A549 (cell line): ENCODE data around the gene ENHO. TPM values are rescaled to one million over a fixed set of nuclear protein-coding genes. Genes with fewer than 3 reads are reported as not detected.

Source experiments
- ATAC-seq, 2 experiments: fragments of 200-7000 bp in 1 of 2; fragments of >200 bp in 1 of 2; cut with Nextera tagmentation in 1 of 2; cut with Tn5 transposase in 1 of 2; 3 replicates each; pipeline versions ENCODE4 v1.8.0 to v1.9.1; 2018 to 2020; ENCODE audit warnings: mild to moderate bottlenecking in 1 of 2, moderate library complexity in 1 of 2
- CTCF ChIA-PET: fragments of 300-600 bp; sonication (Branson Sonifier 250); formaldehyde crosslinking; extraction: SDS; loops from one replicate; lab custom pipeline; 2021; ENCODE audit warnings: antibody characterized with exemption, inconsistent platforms; lab: Yijun Ruan, JAX
- POLR2A ChIA-PET: fragments of 350-600 bp; formaldehyde crosslinking; extraction: SDS; loops from one replicate; lab custom pipeline; 2021; ENCODE audit warnings: antibody characterized with exemption, inconsistent platforms; lab: Yijun Ruan, JAX
- DNase-seq, 2 experiments: peaks; one replicate each; pipeline versions ENCODE4 v3.0.0 to v3.0.0-alpha.2; 2011 to 2016; ENCODE audit warnings: low read depth in 1 of 2, low spot score in 1 of 2
- FAIRE-seq: peaks from 2 replicates; lab custom pipeline; 2011; peaks lifted over from hg19 to GRCh38; lab: Jason Lieb, UNC
- H3K27ac ChIP-seq, 2 experiments: fragments of >200 bp; sonication (Bioruptor Twin); formaldehyde crosslinking; 3 replicates each; pipeline ENCODE4 v1.5.1; 2016 to 2017
- H3K4me1 ChIP-seq: fragments of >200 bp; sonication (Bioruptor Twin); formaldehyde crosslinking; 3 replicates; pipeline ENCODE4 v1.6.1; 2016
- H3K4me2 ChIP-seq: fragments of >200 bp; sonication (Bioruptor Twin); formaldehyde crosslinking; 3 replicates; pipeline ENCODE4 v1.6.1; 2016
- H3K4me3 ChIP-seq: fragments of >200 bp; sonication (Bioruptor Twin); formaldehyde crosslinking; 3 replicates; pipeline ENCODE4 v1.5.1; 2016
- H3K9me3 ChIP-seq: fragments of >200 bp; sonication (Bioruptor Twin); formaldehyde crosslinking; 3 replicates; pipeline ENCODE4 v1.6.1; 2016
- BHLHE40 ChIP-seq: IDR thresholded peaks from 2 replicates; pipeline ENCODE4 v1.6.1; 2012; ENCODE audit warnings: low read depth, low read length, inconsistent platforms
- CBX2 ChIP-seq: fragments of 200-600 bp; sonication (generic); IDR thresholded peaks from 2 replicates; pipeline ENCODE4 v1.6.1; 2016; ENCODE audit warnings: low read depth, mild to moderate bottlenecking, borderline replicate concordance
- CHD4 ChIP-seq: fragments of 200-600 bp; sonication (generic); IDR thresholded peaks from 2 replicates; pipeline ENCODE4 v1.6.1; 2016; ENCODE audit warnings: antibody characterized with exemption, mild to moderate bottlenecking, borderline replicate concordance
- CTCF ChIP-seq: fragments of >200 bp; sonication (Bioruptor Twin); formaldehyde crosslinking; IDR thresholded peaks from 3 replicates; pipeline ENCODE4 v1.5.1; 2016
- EHMT2 ChIP-seq: fragments of 200-600 bp; sonication (generic); IDR thresholded peaks from 2 replicates; pipeline ENCODE4 v1.6.1; 2016; ENCODE audit warnings: antibody characterized with exemption, low read depth, mild to moderate bottlenecking, moderate library complexity
- ELK1 ChIP-seq: fragments of 150-350 bp; IDR thresholded peaks from 2 replicates; pipeline ENCODE4 v1.6.1; 2014; ENCODE audit warnings: low read depth, mild to moderate bottlenecking, low read length
- ESRRA ChIP-seq: fragments of 150-350 bp; IDR thresholded peaks from 2 replicates; pipeline ENCODE4 v1.6.1; 2014; ENCODE audit warnings: mild to moderate bottlenecking, low read length, borderline replicate concordance
- HDAC2 ChIP-seq: fragments of 200-600 bp; sonication (generic); IDR thresholded peaks from 2 replicates; pipeline ENCODE4 v1.6.1; 2016
- HES2 ChIP-seq: fragments of >200 bp; sonication (Bioruptor Twin); formaldehyde crosslinking; IDR thresholded peaks from 2 replicates; pipeline ENCODE4 v1.6.1; 2016
- HMGXB4 ChIP-seq: fragments of 250-450 bp; sonication (Bioruptor Pico); IDR thresholded peaks from 2 replicates; pipeline ENCODE4 v1.5.0; 2021; ENCODE audit warnings: mild to moderate bottlenecking, moderate library complexity, borderline replicate concordance
- JUN ChIP-seq, 2 experiments: fragments of >200 bp; sonication (Bioruptor Twin); formaldehyde crosslinking; IDR thresholded peaks; 2 replicates in 1 of 2; 3 replicates in 1 of 2; pipeline ENCODE4 v1.6.1; 2016 to 2017
- JUNB ChIP-seq: fragments of >200 bp; sonication (Bioruptor Twin); formaldehyde crosslinking; IDR thresholded peaks from 2 replicates; pipeline ENCODE4 v1.6.1; 2016
- KDM1A ChIP-seq: fragments of 200-600 bp; sonication (generic); IDR thresholded peaks from 2 replicates; pipeline ENCODE4 v1.6.1; 2016; ENCODE audit warnings: low read depth, mild to moderate bottlenecking
- KDM5A ChIP-seq: fragments of 200-600 bp; sonication (generic); IDR thresholded peaks from 2 replicates; pipeline ENCODE4 v1.6.1; 2016; ENCODE audit warnings: antibody characterized with exemption, mild to moderate bottlenecking
- NFE2L2 ChIP-seq: fragments of 150-350 bp; conservative IDR thresholded peaks from 2 replicates; pipeline ENCODE4 v1.6.1; 2014; ENCODE audit warnings: low read length
- RCOR1 ChIP-seq: fragments of 150-350 bp; IDR thresholded peaks from 2 replicates; pipeline ENCODE4 v1.6.1; 2014; ENCODE audit warnings: antibody characterized with exemption, low read length, low read depth
- REST ChIP-seq: fragments of 200-600 bp; sonication (generic); IDR thresholded peaks from 2 replicates; pipeline ENCODE4 v1.6.1; 2016; ENCODE audit warnings: antibody characterized with exemption, mild to moderate bottlenecking, moderate library complexity
- RFX5 ChIP-seq: fragments of 450-650 bp; IDR thresholded peaks from 2 replicates; pipeline ENCODE4 v1.7.1; 2014; ENCODE audit warnings: antibody characterized with exemption, mild to moderate bottlenecking, moderate library complexity
- SMC3 ChIP-seq: fragments of >200 bp; sonication (Bioruptor Twin); formaldehyde crosslinking; IDR thresholded peaks from 3 replicates; pipeline ENCODE4 v1.6.1; 2018; ENCODE audit warnings: inconsistent platforms
- TFCP2L1 ChIP-seq: fragments of 250-450 bp; sonication (Bioruptor Pico); IDR thresholded peaks from 2 replicates; pipeline ENCODE4 v1.5.0; 2021; ENCODE audit warnings: mild to moderate bottlenecking
- ZFP36 ChIP-seq: fragments of 450-650 bp; IDR thresholded peaks from 2 replicates; pipeline ENCODE4 v1.6.1; 2014; ENCODE audit warnings: borderline replicate concordance; ENCODE audit not compliant: partially characterized antibody
- WGBS: methylation state at CpG from one replicate; pipeline ENCODE4 v1.1.6; 2017; ENCODE audit errors: missing lambda C conversion rate; 5-methylcytosine and 5-hydroxymethylcytosine counted together
- polyA plus RNA-seq, 4 experiments: library from polyadenylated mRNA; depleted of rRNA in 3 of 4; stranded (reverse); fragments of >200 nt; fragmentation: RNase III in 1 of 4; extraction: RNeasy Plus Mini Kit Qiagen cat#74134 plus additional on column Dnase treatment in 1 of 4; gene quantifications; 2 replicates in 3 of 4; 3 replicates in 1 of 4; pipeline ENCODE4 v1.2.3, GENCODE V29; 2011 to 2017

ENHO gene
- polyA plus RNA-seq, 2 of the 4 experiments (the other 2 are of a cell fraction), result 0.28 to 1.7 TPM

- Histone ChIP-seq H3K4me2 (no peak overlapping the region), H3K4me3 (no peak overlapping the region), H3K9me3 (no peaks in the 10 kb centered on the region), H3K4me1 (peaks cover 12% of the 10 kb centered on the region; the same call in 1 of the 3 replicates), H3K27ac (no peak overlapping the region)
- DNase-seq (no peak), FAIRE-seq (no peak), ATAC-seq (no peak)
- POLR2A ChIA-PET, result no interaction called here
- TF ChIP-seq ESRRA, result no peak
- TF ChIP-seq RFX5, result no peak
- no peak for TF ChIP-seq JUNB
- TF ChIP-seq REST, result no peak
- no peak for TF ChIP-seq HES2
- no peak for TF ChIP-seq CTCF
- no peak for TF ChIP-seq HDAC2
- no peak for TF ChIP-seq ZFP36
- no peak for TF ChIP-seq EHMT2
- TF ChIP-seq TFCP2L1 (CRISPR knock-in tag), result no peak
- TF ChIP-seq SMC3, result no peak
- TF ChIP-seq ELK1, result no peak
- no peak for TF ChIP-seq JUN (IDR thresholded peaks at IDR 0.05)
- no peak for TF ChIP-seq HMGXB4 (CRISPR knock-in tag)
- TF ChIP-seq RCOR1, result no peak
- no peak for TF ChIP-seq KDM5A
- TF ChIP-seq CHD4, result no peak
- no peak for TF ChIP-seq CBX2
- no peak for TF ChIP-seq NFE2L2
- CTCF ChIA-PET, result interaction anchor here (0.6 to 3.7 kb wide), 4 partner anchors 50 to 138 kb away, joined by 4 to 22 read pairs (median 8); no protein-coding TSS in a partner anchor
- WGBS, result 46% methylated on average over 7 of the region's 7 CpGs
These were observed 18.8 kb upstream of the ENHO start for GRCh38 chr9:34541540-34541939.

- Histone ChIP-seq H3K4me1 (peaks cover 12% of the 10 kb centered on the region; the same call in 1 of the 3 replicates), H3K4me2 (no peak overlapping the region), H3K4me3 (no peak overlapping the region), H3K27ac (no peak overlapping the region), H3K9me3 (no peaks in the 10 kb centered on the region)
- FAIRE-seq, result no peak
- peak in 1 of 2 experiments; percentile 45 for DNase-seq
- ChIA-PET POLR2A (no interaction called here), CTCF (interaction anchor here (0.9 to 3.7 kb wide), 3 partner anchors 51 to 137 kb away, joined by 4 to 22 read pairs (median 11); no protein-coding TSS in a partner anchor)
- ATAC-seq, result peak; percentile 80 to 83
- TF ChIP-seq KDM1A (no peak), BHLHE40 (peak; percentile 11; the same call in 1 of the 2 replicates)
- whole genome bisulfite sequencing, result 34% methylated on average over 2 of the region's 2 CpGs
These were observed 18.0 kb upstream of the ENHO start for GRCh38 chr9:34540827-34541226.
